ENCODE measurements around the gene CSAD.
"Not testable (repeated sequence)": the region's sequence is repeated elsewhere in the genome, so short reads cannot be mapped to it uniquely, and the experiment has no call there.

The CSAD gene

GRCh38 chr12:53169644-53170043 is 11.1 kb downstream of the CSAD start:
- Mint-ChIP-seq H3K36me3 (ENCODE audit: low read depth) (peaks cover 4% of the 10 kb centered on the region), H3K9me3 (no peaks in the 10 kb centered on the region), H3K4me1 (ENCODE audit: low read depth) (no peaks in the 10 kb centered on the region), H3K27ac (no peak overlapping the region), H3K27me3 (no peaks in the 10 kb centered on the region), H3K4me3 (no peak overlapping the region)

- Mint-ChIP-seq H3K4me3 (no peak overlapping the region), H3K36me3 (ENCODE audit: low read depth) (peaks cover 2% of the 10 kb centered on the region), H3K4me1 (ENCODE audit: low read depth) (no peaks in the 10 kb centered on the region), H3K27me3 (no peaks in the 10 kb centered on the region), H3K9me3 (no peaks in the 10 kb centered on the region), H3K27ac (no peak overlapping the region)
Measured at GRCh38 chr12:53166837-53167236, 13.9 kb downstream of the CSAD start.

- H3K4me3 Mint-ChIP-seq; H3K36me3 Mint-ChIP-seq (ENCODE audit: low read depth); H3K9me3 Mint-ChIP-seq; H3K27me3 Mint-ChIP-seq; H3K4me1 Mint-ChIP-seq (ENCODE audit: low read depth); H3K27ac Mint-ChIP-seq: not testable (repeated sequence)
Measured at GRCh38 chr12:53163008-53163407, 17.7 kb downstream of the CSAD start.

- Mint-ChIP-seq H3K9me3 (no peaks in the 10 kb centered on the region), H3K27ac (no peak overlapping the region), H3K4me3 (no peak overlapping the region), H3K4me1 (ENCODE audit: low read depth) (peaks cover 7% of the 10 kb centered on the region), H3K27me3 (no peaks in the 10 kb centered on the region), H3K36me3 (ENCODE audit: low read depth) (no peaks in the 10 kb centered on the region)
Measured at GRCh38 chr12:53161119-53161911, 19.4 kb downstream of the CSAD start.

- H3K27me3 Mint-ChIP-seq = no peaks in the 10 kb centered on the region
- no peak overlapping the region for H3K27ac Mint-ChIP-seq
- H3K4me1 Mint-ChIP-seq (ENCODE audit: low read depth) = peaks cover 7% of the 10 kb centered on the region
- no peaks in the 10 kb centered on the region for H3K36me3 Mint-ChIP-seq (ENCODE audit: low read depth)
- H3K9me3 Mint-ChIP-seq = no peaks in the 10 kb centered on the region
- no peak overlapping the region for H3K4me3 Mint-ChIP-seq
Measured at GRCh38 chr12:53160673-53161072, 20.1 kb downstream of the CSAD start.

- Mint-ChIP-seq H3K27ac (no peak overlapping the region), H3K4me1 (ENCODE audit: low read depth) (peaks cover 7% of the 10 kb centered on the region), H3K4me3 (no peak overlapping the region), H3K36me3 (ENCODE audit: low read depth) (no peaks in the 10 kb centered on the region), H3K27me3 (no peaks in the 10 kb centered on the region), H3K9me3 (no peaks in the 10 kb centered on the region)
Measured at GRCh38 chr12:53160000-53160399, 20.7 kb downstream of the CSAD start.

GRCh38 chr12:53159195-53159839 is 21.4 kb downstream of the CSAD start:
- peak overlapping the region; percentile 67 for H3K27ac Mint-ChIP-seq

GRCh38 chr12:53152390-53152789 is 28.3 kb downstream of the CSAD start:
- no peak overlapping the region for H3K27ac Mint-ChIP-seq
- no peaks in the 10 kb centered on the region for H3K4me1 Mint-ChIP-seq (ENCODE audit: low read depth)
- H3K4me3 Mint-ChIP-seq = no peak overlapping the region
- no peaks in the 10 kb centered on the region for H3K9me3 Mint-ChIP-seq
- H3K36me3 Mint-ChIP-seq (ENCODE audit: low read depth) = no peaks in the 10 kb centered on the region
- H3K27me3 Mint-ChIP-seq = no peaks in the 10 kb centered on the region

More at GRCh38 chr12:53159195-53159839, 21.4 kb downstream of the CSAD start:
- no peak overlapping the region for H3K4me3 Mint-ChIP-seq
- no peaks in the 10 kb centered on the region for H3K9me3 Mint-ChIP-seq
- H3K36me3 Mint-ChIP-seq (ENCODE audit: low read depth) = no peaks in the 10 kb centered on the region
- H3K4me1 Mint-ChIP-seq (ENCODE audit: low read depth) = peaks cover 7% of the 10 kb centered on the region
- H3K27me3 Mint-ChIP-seq = no peaks in the 10 kb centered on the region

GRCh38 chr12:53151039-53151438 is 29.7 kb downstream of the CSAD start:
- Mint-ChIP-seq H3K27me3 (no peaks in the 10 kb centered on the region), H3K27ac (no peak overlapping the region), H3K4me3 (no peak overlapping the region), H3K4me1 (ENCODE audit: low read depth) (no peaks in the 10 kb centered on the region), H3K36me3 (ENCODE audit: low read depth) (no peaks in the 10 kb centered on the region), H3K9me3 (no peaks in the 10 kb centered on the region)

GRCh38 chr12:53147653-53148052 is 33.1 kb downstream of the CSAD start:
- Mint-ChIP-seq H3K9me3 (no peaks in the 10 kb centered on the region), H3K27me3 (no peaks in the 10 kb centered on the region), H3K27ac (no peak overlapping the region), H3K36me3 (ENCODE audit: low read depth) (no peaks in the 10 kb centered on the region), H3K4me1 (ENCODE audit: low read depth) (no peaks in the 10 kb centered on the region), H3K4me3 (no peak overlapping the region)

- Mint-ChIP-seq H3K27ac (no peak overlapping the region), H3K36me3 (ENCODE audit: low read depth) (no peaks in the 10 kb centered on the region), H3K4me3 (no peak overlapping the region), H3K4me1 (ENCODE audit: low read depth) (no peaks in the 10 kb centered on the region), H3K27me3 (no peaks in the 10 kb centered on the region), H3K9me3 (no peaks in the 10 kb centered on the region)
Measured at GRCh38 chr12:53147181-53147580, 33.5 kb downstream of the CSAD start.

- Mint-ChIP-seq H3K9me3 (no peaks in the 10 kb centered on the region), H3K36me3 (ENCODE audit: low read depth) (no peaks in the 10 kb centered on the region), H3K27ac (no peak overlapping the region), H3K27me3 (no peaks in the 10 kb centered on the region), H3K4me1 (ENCODE audit: low read depth) (no peaks in the 10 kb centered on the region), H3K4me3 (no peak overlapping the region)
Measured at GRCh38 chr12:53145383-53146260, 35.1 kb downstream of the CSAD start.

GRCh38 chr12:53143355-53143754 is 37.4 kb downstream of the CSAD start:
- Mint-ChIP-seq H3K4me3 (no peak overlapping the region), H3K36me3 (ENCODE audit: low read depth) (no peaks in the 10 kb centered on the region), H3K4me1 (ENCODE audit: low read depth) (no peaks in the 10 kb centered on the region), H3K27me3 (no peaks in the 10 kb centered on the region), H3K9me3 (no peaks in the 10 kb centered on the region), H3K27ac (no peak overlapping the region)

- H3K36me3 Mint-ChIP-seq (ENCODE audit: low read depth) = no peaks in the 10 kb centered on the region
- peaks cover 8% of the 10 kb centered on the region for H3K9me3 Mint-ChIP-seq
- no peaks in the 10 kb centered on the region for H3K27me3 Mint-ChIP-seq
- no peak overlapping the region for H3K27ac Mint-ChIP-seq
- H3K4me1 Mint-ChIP-seq (ENCODE audit: low read depth) = no peaks in the 10 kb centered on the region
- H3K4me3 Mint-ChIP-seq = no peak overlapping the region
Measured at GRCh38 chr12:53133722-53134121, 47.0 kb downstream of the CSAD start.

GRCh38 chr12:53131844-53132243 is 48.9 kb downstream of the CSAD start:
- H3K9me3 Mint-ChIP-seq = no peaks in the 10 kb centered on the region
- H3K27ac Mint-ChIP-seq = no peak overlapping the region
- no peaks in the 10 kb centered on the region for H3K4me1 Mint-ChIP-seq (ENCODE audit: low read depth)
- H3K36me3 Mint-ChIP-seq (ENCODE audit: low read depth) = no peaks in the 10 kb centered on the region
- peaks cover 6% of the 10 kb centered on the region for H3K27me3 Mint-ChIP-seq
- H3K4me3 Mint-ChIP-seq = no peak overlapping the region
